PC-3 (cell line): ENCODE data around the gene MAPKBP1. TPM values are rescaled to one million over a fixed set of nuclear protein-coding genes. Genes with fewer than 3 reads are reported as not detected.

Experiments
- ATAC-seq: fragments of 200-7000 bp; cut with Tn5 transposase; 2 replicates; pipeline ENCODE4 v1.9.1; 2020; ENCODE audit warnings: mild to moderate bottlenecking, moderate library complexity
- BruUV-seq: library from RNA; stranded (reverse); fragments of 400-500 nt; replicated peaks from 2 replicates; lab custom pipeline; 2021; lab: Mats Ljungman, UMichigan
- CTCF ChIA-PET: fragments of 300-600 bp; sonication (Branson Sonifier 250); formaldehyde crosslinking; loops from one replicate; lab custom pipeline; 2022; ENCODE audit warnings: antibody characterized with exemption; lab: Charles Lee
- POLR2A ChIA-PET: fragments of 300-600 bp; sonication (Branson Sonifier 250); formaldehyde crosslinking; loops from one replicate; lab custom pipeline; 2022; ENCODE audit warnings: antibody characterized with exemption; ENCODE audit not compliant: unreplicated experiment; lab: Charles Lee
- DNase-seq: peaks from one replicate; pipeline ENCODE4 v3.0.0-alpha.2; 2015
- H2AFZ ChIP-seq: fragments of 300-600 bp; sonication (generic); 2 replicates; pipeline ENCODE4 v1.6.0; 2016; ENCODE audit warnings: antibody characterized with exemption, low read length
- H3F3A ChIP-seq: fragments of 300-600 bp; sonication (generic); one replicate; pipeline ENCODE4 v1.6.0; 2017; ENCODE audit warnings: antibody characterized with exemption, low read length, control low read depth, mild to moderate bottlenecking; ENCODE audit not compliant: unreplicated experiment
- H3K27ac ChIP-seq: fragments of 300-600 bp; sonication (generic); 2 replicates; pipeline ENCODE4 v1.5.1; 2016; ENCODE audit warnings: mild to moderate bottlenecking, low read length
- H3K27me3 ChIP-seq: fragments of 300-600 bp; sonication (generic); 2 replicates; pipeline ENCODE4 v1.6.1; 2016; ENCODE audit warnings: low read length, mixed read lengths
- H3K36me3 ChIP-seq: fragments of 300-600 bp; sonication (generic); 2 replicates; pipeline ENCODE4 v1.6.1; 2016; ENCODE audit warnings: low read depth, mixed run types, low read length, mixed read lengths
- H3K4me1 ChIP-seq: fragments of 300-600 bp; sonication (generic); 2 replicates; pipeline ENCODE4 v1.5.1; 2016; ENCODE audit warnings: low read length; ENCODE audit not compliant: insufficient read depth
- H3K4me2 ChIP-seq: fragments of 300-600 bp; sonication (generic); 2 replicates; pipeline ENCODE4 v1.6.0; 2016; ENCODE audit warnings: low read length
- H3K4me3 ChIP-seq: fragments of 300-600 bp; sonication (generic); 2 replicates; pipeline ENCODE4 v1.5.1; 2016; ENCODE audit warnings: mild to moderate bottlenecking, low read length, mixed read lengths
- H3K79me2 ChIP-seq: fragments of 300-600 bp; sonication (generic); 2 replicates; pipeline ENCODE4 v1.6.1; 2017; ENCODE audit warnings: low read length, mixed read lengths
- H3K9ac ChIP-seq: fragments of 300-600 bp; sonication (generic); 2 replicates; pipeline ENCODE4 v1.6.0; 2016; ENCODE audit warnings: mild to moderate bottlenecking, low read length
- H3K9me2 ChIP-seq: fragments of 300-600 bp; sonication (generic); replicated peaks from 2 replicates; pipeline ENCODE4 v1.6.1; 2016; ENCODE audit warnings: mixed run types, low read length, mixed read lengths
- H3K9me3 ChIP-seq: fragments of 300-600 bp; sonication (generic); 2 replicates; pipeline ENCODE4 v1.6.1; 2016; ENCODE audit warnings: low read length, mixed read lengths
- H4K20me1 ChIP-seq: fragments of 300-600 bp; sonication (generic); 2 replicates; pipeline ENCODE4 v1.6.1; 2016; ENCODE audit warnings: low read length, mixed read lengths
- CTCF ChIP-seq: fragments of 300-600 bp; sonication (generic); conservative IDR thresholded peaks from 2 replicates; pipeline ENCODE4 v1.5.1; 2017; ENCODE audit warnings: antibody characterized with exemption, low read depth, mild to moderate bottlenecking, low read length
- EZH2 ChIP-seq: fragments of 300-600 bp; sonication (generic); IDR thresholded peaks from one replicate; pipeline ENCODE4 v1.6.1; 2017; ENCODE audit warnings: antibody characterized with exemption, mild to moderate bottlenecking, low read length; ENCODE audit not compliant: unreplicated experiment
- EZH2phosphoT487 ChIP-seq: fragments of 300-600 bp; sonication (generic); IDR thresholded peaks from 2 replicates; pipeline ENCODE4 v1.6.1; 2018; ENCODE audit warnings: mild to moderate bottlenecking, antibody characterized with exemption, low read length, borderline replicate concordance
- intact Hi-C: fragments of 100-400 bp; cut with micrococcal nuclease; formaldehyde crosslinking; loops from 2 replicates; pipeline ENCODE4 v1.9.0; 2023
- total RNA-seq: library from RNA; depleted of rRNA; stranded (reverse); fragments of >200 nt; gene quantifications from 2 replicates; pipeline ENCODE4 v1.2.3, GENCODE V29; 2014

The MAPKBP1 gene
- total RNA-seq, 1 experiment from 2014 or later: 29.1 TPM

- no peak for TF ChIP-seq EZH2phosphoT487
- TF ChIP-seq EZH2: no peak
- TF ChIP-seq CTCF: no peak
- ChIA-PET POLR2A (no interaction called here), CTCF (interaction anchor here (2.5 kb wide), 1 partner anchor 31 kb away, joined by 15 read pairs; the partner anchor contains the start of gene MAPKBP1)
- H3K36me3 ChIP-seq: peaks cover 8% of the 10 kb centered on the region
- no peak overlapping the region for H3K4me3 ChIP-seq
- peaks cover 46% of the 10 kb centered on the region for H3K4me1 ChIP-seq
- no peaks in the 10 kb centered on the region for H3K27me3 ChIP-seq
- H4K20me1 ChIP-seq: no peaks in the 10 kb centered on the region
- H3K9me3 ChIP-seq: no peaks in the 10 kb centered on the region
- BruUV-seq: no TSS peak
- 0 out of 2 replicates have a peak, but pooled peaks cover 7% of the 10 kb centered on the region for H3K79me2 ChIP-seq
- H3K27ac ChIP-seq: no peak overlapping the region
- no peak overlapping the region for H2AFZ ChIP-seq
- no peaks in the 10 kb centered on the region for H3K9me2 ChIP-seq
- DNase-seq (no peak), ATAC-seq (no peak)
- H3K9ac ChIP-seq: no peak overlapping the region
- intact Hi-C loops: no loop called here
- H3F3A ChIP-seq: peaks cover 14% of the 10 kb centered on the region
- H3K4me2 ChIP-seq: no peak overlapping the region
These were observed 30.8 kb downstream of the MAPKBP1 start for GRCh38 chr15:41804916-41805666.

DNA sequence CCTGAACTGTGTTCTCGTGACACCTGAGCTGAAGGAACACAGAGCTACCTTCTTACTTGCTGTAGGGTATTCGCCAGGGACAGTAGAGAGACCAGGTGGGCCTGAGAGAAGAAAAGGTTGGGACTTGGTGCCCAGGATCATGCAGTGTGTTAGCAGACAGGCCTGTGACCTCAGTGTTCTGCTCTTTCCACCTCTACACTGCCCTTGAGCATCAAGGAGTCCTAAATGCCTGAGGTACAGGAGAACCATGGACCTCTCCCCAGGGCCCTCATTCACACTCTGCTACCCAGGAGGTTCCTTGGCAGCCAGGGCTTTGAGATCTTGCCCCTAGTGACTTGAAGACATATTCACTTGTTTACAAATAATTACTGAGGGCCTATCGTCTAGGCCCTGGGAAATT, 31.4 kb downstream of the MAPKBP1 start:
- H3F3A ChIP-seq: peaks cover 13% of the 10 kb centered on the region
- H3K4me1 ChIP-seq: peaks cover 43% of the 10 kb centered on the region
- POLR2A ChIA-PET: no interaction called here
- no peaks in the 10 kb centered on the region for H3K9me2 ChIP-seq
- H3K4me2 ChIP-seq: no peak overlapping the region
- no peaks in the 10 kb centered on the region for H4K20me1 ChIP-seq
- H3K27ac ChIP-seq: no peak overlapping the region
- DNase-seq: no peak
- intact Hi-C loops: no loop called here
- H3K4me3 ChIP-seq: no peak overlapping the region
- no TSS peak for BruUV-seq
- H3K79me2 ChIP-seq: 0 out of 2 replicates have a peak, but pooled peaks cover 7% of the 10 kb centered on the region
- no peak overlapping the region for H2AFZ ChIP-seq
- no peak overlapping the region for H3K9ac ChIP-seq
- ATAC-seq: no peak
- H3K36me3 ChIP-seq: peaks cover 3% of the 10 kb centered on the region
- no peaks in the 10 kb centered on the region for H3K9me3 ChIP-seq
- CTCF ChIA-PET: interaction anchor here (0.5 to 2.5 kb wide), 2 partner anchors 23 to 32 kb away, joined by 4 to 15 read pairs; partner anchors contain the start of gene MAPKBP1
- H3K27me3 ChIP-seq: no peaks in the 10 kb centered on the region
- no peak for TF ChIP-seq EZH2
- no peak for TF ChIP-seq EZH2phosphoT487
- no peak for TF ChIP-seq CTCF
